Fibroblast of pulmonary artery (primary cell): ENCODE data around the gene ENC1.

Source experiments
- DNase-seq: peaks from one replicate; pipeline ENCODE4 v3.0.0-alpha.2; 2010; ENCODE audit warnings: low read depth
- H3K4me3 ChIP-seq: replicated peaks from 2 replicates; pipeline ENCODE4 v1.5.1; 2011; ENCODE audit warnings: low read depth, mild to moderate bottlenecking, control low read depth, low read length, moderate library complexity
- TF ChIP-seq, protein P1 (sequence below): IDR thresholded peaks from 2 replicates; pipeline ENCODE4 v1.5.1; 2011; ENCODE audit warnings: mild to moderate bottlenecking, control low read depth, low read length, inconsistent platforms; ENCODE audit errors: missing control alignments

Gene ENC1

GRCh38 chr5:74638544-74638969 is 2.0 kb downstream of the ENC1 start:
- DNase-seq, result no peak
- TF ChIP-seq, protein P1, sequence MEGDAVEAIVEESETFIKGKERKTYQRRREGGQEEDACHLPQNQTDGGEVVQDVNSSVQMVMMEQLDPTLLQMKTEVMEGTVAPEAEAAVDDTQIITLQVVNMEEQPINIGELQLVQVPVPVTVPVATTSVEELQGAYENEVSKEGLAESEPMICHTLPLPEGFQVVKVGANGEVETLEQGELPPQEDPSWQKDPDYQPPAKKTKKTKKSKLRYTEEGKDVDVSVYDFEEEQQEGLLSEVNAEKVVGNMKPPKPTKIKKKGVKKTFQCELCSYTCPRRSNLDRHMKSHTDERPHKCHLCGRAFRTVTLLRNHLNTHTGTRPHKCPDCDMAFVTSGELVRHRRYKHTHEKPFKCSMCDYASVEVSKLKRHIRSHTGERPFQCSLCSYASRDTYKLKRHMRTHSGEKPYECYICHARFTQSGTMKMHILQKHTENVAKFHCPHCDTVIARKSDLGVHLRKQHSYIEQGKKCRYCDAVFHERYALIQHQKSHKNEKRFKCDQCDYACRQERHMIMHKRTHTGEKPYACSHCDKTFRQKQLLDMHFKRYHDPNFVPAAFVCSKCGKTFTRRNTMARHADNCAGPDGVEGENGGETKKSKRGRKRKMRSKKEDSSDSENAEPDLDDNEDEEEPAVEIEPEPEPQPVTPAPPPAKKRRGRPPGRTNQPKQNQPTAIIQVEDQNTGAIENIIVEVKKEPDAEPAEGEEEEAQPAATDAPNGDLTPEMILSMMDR, result no peak

DNA sequence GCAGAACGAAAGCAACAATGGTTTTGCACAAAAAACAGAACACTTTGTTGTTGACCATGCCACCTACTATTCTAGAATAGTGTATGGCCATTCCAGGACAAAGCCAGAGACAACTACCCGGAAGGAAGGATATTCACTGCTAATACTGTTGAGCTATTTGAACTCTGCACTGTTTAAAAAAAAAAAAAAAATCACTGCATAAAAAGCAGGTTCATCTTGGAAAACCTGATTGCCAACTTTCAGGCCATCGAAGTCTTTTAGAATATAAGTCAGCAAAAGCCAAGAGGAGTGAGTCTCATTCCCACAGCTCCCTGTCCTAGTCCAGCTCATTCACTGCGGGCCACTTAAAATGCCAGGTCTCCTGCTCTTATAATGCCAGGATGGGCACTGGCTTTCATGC is 4.0 kb downstream of the ENC1 start:
- H3K4me3 ChIP-seq, result no peak overlapping the region
- no peak for DNase-seq
- TF ChIP-seq, protein P1, result no peak

More at GRCh38 chr5:74638544-74638969, 2.0 kb downstream of the ENC1 start:
- H3K4me3 ChIP-seq, result peak overlapping the region; percentile 93

DNA sequence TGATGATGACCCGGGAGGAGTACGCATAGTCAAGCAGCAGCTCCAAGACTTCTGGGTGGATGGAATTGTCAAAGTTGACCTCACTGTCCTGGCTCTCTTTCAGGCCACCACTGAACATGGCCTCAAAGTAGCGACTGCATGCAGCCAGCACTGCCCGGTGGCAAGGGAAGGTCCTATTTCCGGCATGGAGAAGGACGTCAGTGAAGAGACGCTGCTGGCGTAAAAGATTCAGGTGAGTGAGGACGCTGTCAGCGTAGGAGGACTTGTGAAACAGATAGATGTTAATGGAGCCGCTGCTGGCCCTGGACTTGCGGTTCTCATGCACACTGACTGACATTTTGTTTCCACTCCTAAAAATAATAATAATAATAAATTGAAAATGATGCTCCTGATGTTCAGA is 4.4 kb downstream of the ENC1 start:
- TF ChIP-seq, protein P1, result no peak
- DNase-seq, result no peak
- H3K4me3 ChIP-seq, result no peak overlapping the region

GRCh38 chr5:74634611-74635286 is 5.8 kb downstream of the ENC1 start:
- no peak overlapping the region for H3K4me3 ChIP-seq
- TF ChIP-seq, protein P1, result no peak
- no peak for DNase-seq

DNA sequence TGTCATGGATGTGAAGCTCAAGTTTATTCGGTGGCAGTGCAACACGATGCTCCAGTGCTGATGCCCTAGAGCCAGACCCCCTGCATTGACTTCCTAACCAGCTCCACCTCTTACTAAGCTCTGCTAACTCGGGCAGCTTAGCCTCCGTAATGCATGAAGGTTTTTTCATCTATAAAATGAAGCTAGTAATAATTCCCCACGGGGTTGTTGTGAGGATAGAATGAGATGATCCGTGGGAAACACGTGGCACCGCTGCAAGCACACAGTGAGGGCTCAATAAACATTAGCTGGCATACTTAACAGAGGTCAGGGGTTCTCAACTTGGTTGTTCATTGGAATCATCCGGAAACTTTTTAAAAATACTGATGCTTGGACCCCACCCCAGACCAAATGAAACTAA is 6.8 kb downstream of the ENC1 start:
- H3K4me3 ChIP-seq, result no peak overlapping the region
- DNase-seq, result no peak
- TF ChIP-seq, protein P1, result no peak

- H3K4me3 ChIP-seq, result no peak overlapping the region
- peak; percentile 74 for DNase-seq
- TF ChIP-seq, protein P1, result no peak
Observed at GRCh38 chr5:74632947-74633356, 7.6 kb downstream of the ENC1 start.
